GM18867 (cell line): Measurements from ENCODE around the gene POU4F3.

Experiments used
- ATAC-seq: cut with Tn5 transposase; IDR thresholded peaks from one replicate; pipeline ENCODE4 v1.9.1; 2021; ENCODE audit warnings: mild to moderate bottlenecking, moderate library complexity; ENCODE audit not compliant: unreplicated experiment

Gene POU4F3

GRCh38 chr5:146390469-146390868, 51.8 kb downstream of the POU4F3 start:
- ATAC-seq: no peak
